Kidney tubule cell (primary cell): ENCODE measurements around the gene SMLR1.
"Not testable (repeated sequence)": the region's sequence is repeated elsewhere in the genome, so short reads cannot be mapped to it uniquely, and the experiment has no call there.

ENCODE experiments used
- DNase-seq: peaks from one replicate; pipeline ENCODE4 v3.0.0-alpha.2; 2018; ENCODE audit warnings: low spot score

Gene SMLR1

GRCh38 chr6:130827247-130828149, at the start of gene SMLR1:
Gene SMLR1, plus strand, starts transcription at chr6:130827406. Its CDS starts 8 bp downstream, at chr6:130827414.
- DNase-seq: peak; percentile 19

GRCh38 chr6:130778946-130779657, 48.1 kb upstream of the SMLR1 start:
- peak; percentile 17 for DNase-seq

GRCh38 chr6:130779658-130780033, 47.6 kb upstream of the SMLR1 start:
- no peak for DNase-seq

- no peak for DNase-seq
Measured at GRCh38 chr6:130780122-130780521, 47.1 kb upstream of the SMLR1 start.

GRCh38 chr6:130781557-130781956, 45.6 kb upstream of the SMLR1 start:
- DNase-seq: no peak

- no peak for DNase-seq
Measured at GRCh38 chr6:130783416-130784107, 43.6 kb upstream of the SMLR1 start.

- DNase-seq: no peak
Measured at GRCh38 chr6:130787726-130788500, 39.3 kb upstream of the SMLR1 start.

- no peak for DNase-seq
Measured at GRCh38 chr6:130788954-130789353, 38.3 kb upstream of the SMLR1 start.

- no peak for DNase-seq
Measured at GRCh38 chr6:130794010-130794697, 33.1 kb upstream of the SMLR1 start.

GRCh38 chr6:130794738-130795137, 32.5 kb upstream of the SMLR1 start:
- no peak for DNase-seq

GRCh38 chr6:130796313-130796905, 30.8 kb upstream of the SMLR1 start:
- peak; percentile 50 for DNase-seq

- DNase-seq: no peak
Measured at GRCh38 chr6:130797061-130797460, 30.1 kb upstream of the SMLR1 start.

GRCh38 chr6:130801368-130801767, 25.8 kb upstream of the SMLR1 start:
- not testable (repeated sequence) for DNase-seq

GRCh38 chr6:130810307-130811030, 16.7 kb upstream of the SMLR1 start:
- no peak for DNase-seq

GRCh38 chr6:130811932-130812331, 15.3 kb upstream of the SMLR1 start:
- no peak for DNase-seq

GRCh38 chr6:130814506-130814905, 12.7 kb upstream of the SMLR1 start:
- DNase-seq: no peak

- no peak for DNase-seq
Measured at GRCh38 chr6:130815200-130816071, 11.8 kb upstream of the SMLR1 start.

GRCh38 chr6:130822736-130823135, 4.5 kb upstream of the SMLR1 start:
- DNase-seq: no peak
